Mesendoderm (in vitro differentiated cells): ENCODE measurements around the gene PRMT6.
"Not testable (repeated sequence)": the region's sequence is repeated elsewhere in the genome, so short reads cannot be mapped to it uniquely, and the experiment has no call there.

Source experiments
- DNase-seq: peaks from one replicate; pipeline ENCODE4 v3.0.0; 2013
- H2AK5ac ChIP-seq: 2 replicates; pipeline ENCODE4 v1.6.1; 2013; ENCODE audit warnings: low read length, inconsistent platforms
- H2BK120ac ChIP-seq: 2 replicates; pipeline ENCODE4 v1.6.1; 2013; ENCODE audit warnings: low read depth, mild to moderate bottlenecking, low read length, moderate library complexity, mixed read lengths
- H2BK15ac ChIP-seq: replicated peaks from 2 replicates; pipeline ENCODE4 v1.6.1; 2013; ENCODE audit warnings: low read depth, mild to moderate bottlenecking, moderate library complexity
- H2BK5ac ChIP-seq: 2 replicates; pipeline ENCODE4 v1.6.1; 2013; ENCODE audit warnings: low read length, inconsistent platforms
- H3K18ac ChIP-seq: 2 replicates; pipeline ENCODE4 v1.6.1; 2013; ENCODE audit warnings: mild to moderate bottlenecking, low read length, mixed read lengths
- H3K23ac ChIP-seq: one replicate; pipeline ENCODE4 v1.6.1; 2013; ENCODE audit warnings: low read length
- H3K27ac ChIP-seq: 2 replicates; pipeline ENCODE4 v1.5.1; 2013; ENCODE audit warnings: low read depth, mild to moderate bottlenecking, inconsistent platforms, low read length, moderate library complexity
- H3K27me3 ChIP-seq: 2 replicates; pipeline ENCODE4 v1.6.1; 2013; ENCODE audit warnings: low read length, control low read depth, mild to moderate bottlenecking, inconsistent platforms; ENCODE audit not compliant: insufficient read depth, poor library complexity
- H3K36me3 ChIP-seq: 2 replicates; pipeline ENCODE4 v1.6.1; 2013; ENCODE audit warnings: low read length, inconsistent platforms; ENCODE audit not compliant: control insufficient read depth, insufficient read depth
- H3K4ac ChIP-seq: one replicate; pipeline ENCODE4 v1.6.1; 2013; ENCODE audit warnings: low read depth, mild to moderate bottlenecking, low read length, moderate library complexity
- H3K4me1 ChIP-seq: 2 replicates; pipeline ENCODE4 v1.6.1; 2013; ENCODE audit warnings: low read depth, low read length, inconsistent platforms; ENCODE audit not compliant: control insufficient read depth
- H3K4me2 ChIP-seq: 2 replicates; pipeline ENCODE4 v1.6.1; 2013; ENCODE audit warnings: low read length
- H3K4me3 ChIP-seq: 2 replicates; pipeline ENCODE4 v1.5.1; 2013; ENCODE audit warnings: mild to moderate bottlenecking, low read length
- H3K56ac ChIP-seq: one replicate; pipeline ENCODE4 v1.6.1; 2013; ENCODE audit warnings: low read length
- H3K79me1 ChIP-seq: 2 replicates; pipeline ENCODE4 v1.6.1; 2013; ENCODE audit warnings: low read length, inconsistent platforms
- H3K79me2 ChIP-seq: 2 replicates; pipeline ENCODE4 v1.6.1; 2013; ENCODE audit warnings: mild to moderate bottlenecking, low read length; ENCODE audit not compliant: control insufficient read depth, insufficient read depth
- H3K9ac ChIP-seq: 2 replicates; pipeline ENCODE4 v1.6.1; 2013; ENCODE audit warnings: low read length, inconsistent platforms
- H4K5ac ChIP-seq: one replicate; pipeline ENCODE4 v1.6.1; 2013; ENCODE audit warnings: low read length
- H4K8ac ChIP-seq: one replicate; pipeline ENCODE4 v1.6.1; 2013; ENCODE audit warnings: low read depth, mild to moderate bottlenecking, control low read depth, low read length, moderate library complexity
- WGBS: extraction: QIAGEN DNeasy Blood & Tissue Kit; methylation state at CpG from one replicate; pipeline ENCODE4 v1.1.7; 2013; ENCODE audit warnings: low lambda C conversion rate, missing lambda C conversion rate; ENCODE audit not compliant: insufficient coverage; ENCODE audit errors: extremely low coverage; 5-methylcytosine and 5-hydroxymethylcytosine counted together

The PRMT6 gene

DNA sequence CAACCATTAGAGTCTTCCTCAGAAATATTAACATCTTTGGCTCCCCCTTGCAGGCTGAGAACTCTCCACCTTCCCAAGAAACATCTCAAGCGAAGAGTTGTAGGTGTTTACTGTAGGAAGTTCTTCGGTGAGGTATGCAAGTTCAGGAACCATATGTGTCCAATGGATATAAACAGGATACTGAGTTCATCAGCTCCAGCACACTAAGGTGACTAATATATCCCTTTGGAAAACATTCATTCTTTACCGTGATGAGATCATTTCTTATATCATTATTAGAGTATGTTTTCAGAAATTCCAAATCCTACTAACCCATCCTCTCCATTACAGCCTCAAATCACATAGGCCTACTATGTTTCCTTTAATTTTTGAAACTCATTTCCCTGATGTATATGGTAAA is 37.3 kb upstream of the PRMT6 start:
- Histone ChIP-seq H3K27me3 (no peaks in the 10 kb centered on the region), H3K27ac (no peak overlapping the region), H2BK15ac (no peak overlapping the region), H3K4me1 (no peaks in the 10 kb centered on the region), H3K18ac (no peak overlapping the region), H3K79me1 (no peaks in the 10 kb centered on the region), H3K79me2 (no peaks in the 10 kb centered on the region), H2AK5ac (no peak overlapping the region), H2BK5ac (no peak overlapping the region), H2BK120ac (no peak overlapping the region), H3K4ac (no peak overlapping the region), H3K36me3 (no peaks in the 10 kb centered on the region), H3K4me2 (no peak overlapping the region), H3K56ac (no peak overlapping the region), H4K8ac (no peak overlapping the region), H4K5ac (no peak overlapping the region), H3K9ac (no peak overlapping the region), H3K23ac (no peak overlapping the region), H3K4me3 (no peak overlapping the region)
- no CpG with 5 or more reads among the region's 3 CpGs for WGBS
- no peak for DNase-seq

DNA sequence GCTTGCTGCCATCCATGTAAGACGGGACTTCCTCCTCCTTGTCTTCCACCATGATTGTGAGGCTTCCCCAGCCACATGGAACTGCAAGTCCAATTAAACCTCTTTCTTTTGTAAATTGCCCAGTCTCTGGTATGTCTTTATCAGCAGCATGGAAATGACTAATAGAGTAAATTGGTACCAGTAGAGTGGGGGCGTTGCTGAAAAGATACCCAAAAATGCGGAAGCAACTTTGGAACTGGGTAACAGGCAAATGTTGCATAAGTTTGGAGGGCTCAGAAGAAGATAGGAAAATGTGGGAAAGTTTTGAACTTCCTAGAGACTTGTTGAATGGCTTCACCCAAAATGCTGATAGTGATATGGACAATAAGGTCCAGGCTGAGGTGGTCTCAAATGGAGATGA is 17.6 kb upstream of the PRMT6 start:
- H3K23ac ChIP-seq = not testable (repeated sequence)

DNA sequence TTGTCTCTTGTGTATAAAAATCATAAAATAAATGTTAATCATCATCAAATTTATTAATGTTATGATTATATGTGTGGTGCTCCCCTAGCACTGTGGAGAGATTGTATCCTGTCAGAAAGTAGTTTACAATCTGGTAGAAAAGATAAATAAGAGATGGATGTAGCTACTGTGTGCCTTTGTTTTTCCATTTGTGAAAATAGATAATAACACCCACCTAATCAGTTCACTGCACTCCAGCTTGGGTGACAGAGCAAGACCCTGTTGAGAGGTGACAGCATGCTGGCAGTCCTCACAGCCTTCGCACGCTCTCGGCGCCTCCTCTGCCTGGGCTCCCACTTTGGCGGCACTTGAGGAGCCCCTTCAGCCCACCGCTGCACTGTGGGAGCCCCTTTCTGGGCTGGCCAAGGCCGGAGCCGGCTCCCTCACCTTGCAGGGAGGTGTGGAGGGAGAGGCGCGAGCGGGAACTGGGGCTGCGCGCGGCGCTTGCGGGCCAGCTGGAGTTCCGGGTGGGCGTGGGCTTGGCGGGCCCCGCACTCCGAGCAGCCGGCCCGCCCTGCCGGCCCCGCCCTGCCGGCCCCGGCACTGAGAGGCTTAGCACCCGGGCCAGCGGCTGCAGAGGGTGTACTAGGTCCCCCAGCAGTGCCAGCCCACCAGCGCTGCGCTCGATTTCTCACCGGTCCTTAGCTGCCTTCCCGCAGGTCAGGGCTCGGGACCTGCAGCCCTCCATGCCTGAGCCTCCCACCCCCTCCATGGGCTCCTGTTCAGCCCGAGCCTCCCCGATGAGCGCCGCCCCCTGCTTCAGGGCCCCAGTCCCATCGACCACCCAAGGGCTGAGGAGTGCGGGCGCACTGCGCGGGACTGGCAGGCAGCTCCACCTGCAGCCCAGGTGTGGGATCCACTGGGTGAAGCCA is 11.9 kb upstream of the PRMT6 start:
- H3K27me3 ChIP-seq, H2BK15ac ChIP-seq, H2BK120ac ChIP-seq, H3K4me1 ChIP-seq, H3K9ac ChIP-seq, H3K4me2 ChIP-seq, H2BK5ac ChIP-seq, H3K79me2 ChIP-seq, H3K18ac ChIP-seq, H2AK5ac ChIP-seq, H4K5ac ChIP-seq, H3K23ac ChIP-seq, DNase-seq, H3K4ac ChIP-seq, H3K4me3 ChIP-seq, H3K36me3 ChIP-seq, H3K79me1 ChIP-seq, H3K27ac ChIP-seq, H4K8ac ChIP-seq, H3K56ac ChIP-seq: not testable (repeated sequence)
- WGBS = no CpG with 5 or more reads among the region's 44 CpGs

More for the DNA sequence above, 17.6 kb upstream of the PRMT6 start:
- not testable (repeated sequence) for H4K5ac ChIP-seq, H3K56ac ChIP-seq, H2BK5ac ChIP-seq, H2BK15ac ChIP-seq, H3K4me3 ChIP-seq, H3K27ac ChIP-seq, DNase-seq, H3K9ac ChIP-seq, H3K4me2 ChIP-seq, H3K4ac ChIP-seq, H2BK120ac ChIP-seq, H3K4me1 ChIP-seq, H3K79me2 ChIP-seq, H3K79me1 ChIP-seq, H3K36me3 ChIP-seq, H2AK5ac ChIP-seq, H3K18ac ChIP-seq, H3K27me3 ChIP-seq, H4K8ac ChIP-seq
- WGBS = no CpG with 5 or more reads among the region's 3 CpGs

DNA sequence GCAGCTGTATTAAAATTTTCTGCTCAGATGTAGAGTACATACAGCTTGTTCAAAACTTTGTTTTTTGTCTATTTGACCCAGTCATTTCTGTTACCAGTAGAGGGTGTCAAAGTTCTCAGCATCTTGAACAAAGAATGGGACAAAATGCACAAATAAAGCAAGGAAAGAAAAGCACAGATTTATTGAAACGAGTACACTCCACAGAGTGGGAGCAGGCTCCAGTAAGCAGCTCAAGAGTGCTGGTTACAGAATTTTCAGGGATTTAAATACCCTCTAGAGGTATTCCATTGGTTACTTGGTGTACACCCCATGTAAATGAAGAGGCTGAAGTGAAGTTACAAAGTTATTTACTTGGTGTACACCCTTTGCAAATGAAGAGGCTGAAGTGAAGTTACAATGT is 8.9 kb upstream of the PRMT6 start:
- Histone ChIP-seq H3K4me3 (no peak overlapping the region), H3K79me1 (no peaks in the 10 kb centered on the region), H3K27me3 (no peaks in the 10 kb centered on the region), H3K27ac (no peak overlapping the region), H3K18ac (no peak overlapping the region), H3K4me1 (no peaks in the 10 kb centered on the region), H2BK15ac (no peak overlapping the region), H2AK5ac (no peak overlapping the region), H3K36me3 (no peaks in the 10 kb centered on the region), H3K56ac (no peak overlapping the region), H4K5ac (no peak overlapping the region), H3K9ac (no peak overlapping the region), H3K4ac (no peak overlapping the region), H3K4me2 (no peak overlapping the region), H3K79me2 (no peaks in the 10 kb centered on the region), H4K8ac (no peak overlapping the region), H3K23ac (no peak overlapping the region), H2BK120ac (no peak overlapping the region), H2BK5ac (no peak overlapping the region)
- no CpG with 5 or more reads among the region's 1 CpG for WGBS
- DNase-seq = no peak

DNA sequence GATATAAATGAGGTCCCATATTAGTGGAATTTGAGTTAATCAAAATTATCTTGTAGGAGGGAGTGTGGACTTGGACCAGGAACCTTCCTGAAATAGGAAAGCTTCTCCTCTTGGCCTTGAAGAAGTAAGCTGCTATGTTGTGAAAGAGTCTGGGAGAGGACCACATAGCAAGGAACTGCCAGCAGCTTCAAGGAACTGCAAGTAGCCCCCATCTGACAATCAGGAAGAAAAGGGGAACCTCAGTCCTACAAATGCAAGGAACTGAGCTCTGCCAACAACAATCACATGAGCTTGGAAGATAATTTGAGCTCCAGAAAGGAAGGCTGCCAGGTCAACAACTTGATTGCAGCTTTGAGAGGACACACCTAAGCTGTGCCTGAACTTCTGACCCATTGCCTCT is 8.2 kb upstream of the PRMT6 start:
- no peak overlapping the region for H2BK120ac ChIP-seq
- H3K27ac ChIP-seq = no peak overlapping the region
- H3K4me3 ChIP-seq = no peak overlapping the region
- DNase-seq = no peak
- H2BK5ac ChIP-seq = no peak overlapping the region
- no peak overlapping the region for H2AK5ac ChIP-seq
- H3K9ac ChIP-seq = no peak overlapping the region
- H3K4me2 ChIP-seq = no peak overlapping the region
- no peak overlapping the region for H3K4ac ChIP-seq
- H4K5ac ChIP-seq = no peak overlapping the region
- H3K79me2 ChIP-seq = no peaks in the 10 kb centered on the region
- no peaks in the 10 kb centered on the region for H3K79me1 ChIP-seq
- no peak overlapping the region for H3K56ac ChIP-seq
- no peaks in the 10 kb centered on the region for H3K27me3 ChIP-seq
- no peaks in the 10 kb centered on the region for H3K4me1 ChIP-seq
- H3K36me3 ChIP-seq = no peaks in the 10 kb centered on the region
- no peak overlapping the region for H2BK15ac ChIP-seq
- no peak overlapping the region for H3K18ac ChIP-seq
- H4K8ac ChIP-seq = no peak overlapping the region
- H3K23ac ChIP-seq = no peak overlapping the region

DNA sequence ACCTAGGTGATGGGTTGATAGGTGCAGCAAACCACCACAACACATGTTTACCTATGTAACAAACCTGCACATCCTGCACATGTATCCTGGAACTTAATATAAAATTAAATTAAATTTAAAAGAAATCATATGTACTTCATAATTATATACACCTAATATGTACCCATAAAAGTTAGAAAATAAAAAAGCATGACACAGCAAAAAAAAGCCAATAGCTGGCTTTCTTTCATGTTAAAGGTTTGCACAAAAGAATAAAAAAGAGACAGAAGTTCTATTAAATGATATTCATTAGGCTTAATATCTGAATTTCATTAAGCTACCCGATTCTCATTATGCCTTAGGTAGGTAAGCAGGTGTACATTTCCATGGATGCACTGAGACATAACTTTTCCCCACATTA is 5.2 kb upstream of the PRMT6 start:
- Histone ChIP-seq H3K4me3 (no peak overlapping the region), H3K79me2 (no peaks in the 10 kb centered on the region), H4K5ac (no peak overlapping the region), H2BK120ac (no peak overlapping the region), H3K36me3 (no peaks in the 10 kb centered on the region), H3K18ac (no peak overlapping the region), H3K9ac (no peak overlapping the region), H3K27me3 (no peaks in the 10 kb centered on the region), H3K23ac (no peak overlapping the region), H3K4me2 (no peak overlapping the region), H3K56ac (no peak overlapping the region), H3K27ac (no peak overlapping the region), H4K8ac (no peak overlapping the region), H2BK5ac (no peak overlapping the region), H3K79me1 (no peaks in the 10 kb centered on the region), H3K4ac (no peak overlapping the region), H2BK15ac (no peak overlapping the region), H2AK5ac (no peak overlapping the region), H3K4me1 (no peaks in the 10 kb centered on the region)
- no CpG with 5 or more reads among the region's 1 CpG for WGBS
- DNase-seq = no peak
